CD4-positive, alpha-beta memory T cell (primary cell): ENCODE results near the gene SUN5. TPM values are rescaled to one million over a fixed set of nuclear protein-coding genes. Genes with fewer than 3 reads are reported as not detected.

ENCODE experiments used
- CTCF ChIA-PET: fragments of 350-600 bp; sonication (Branson Sonifier 250); formaldehyde crosslinking; loops from one replicate; lab custom pipeline; 2021; ENCODE audit warnings: inconsistent platforms; ENCODE audit not compliant: partially characterized antibody; lab: Charles Lee
- POLR2A ChIA-PET: fragments of 350-600 bp; sonication (Branson Sonifier 250); formaldehyde crosslinking; loops from one replicate; lab custom pipeline; 2021; ENCODE audit not compliant: partially characterized antibody; lab: Charles Lee
- DNase-seq, 5 donors: peaks; one replicate each; pipeline versions ENCODE4 v3.0.0 to v3.0.0-alpha.2; 2020 to 2022; ENCODE audit warnings: mixed read lengths in 1 of 5
- H3K27ac ChIP-seq: one replicate; pipeline ENCODE4 v1.7.0; 2013; ENCODE audit warnings: low read depth, low read length
- H3K27me3 ChIP-seq: 2 replicates; pipeline ENCODE4 v1.7.0; 2013; ENCODE audit warnings: mild to moderate bottlenecking, low read length, moderate library complexity; ENCODE audit not compliant: insufficient read depth
- H3K36me3 ChIP-seq: 2 replicates; pipeline ENCODE4 v1.7.0; 2013; ENCODE audit warnings: mild to moderate bottlenecking, low read length, moderate library complexity; ENCODE audit not compliant: insufficient read depth
- H3K4me1 ChIP-seq: 2 replicates; pipeline ENCODE4 v1.7.0; 2013; ENCODE audit warnings: mild to moderate bottlenecking, low read length, moderate library complexity; ENCODE audit not compliant: insufficient read depth
- H3K4me3 ChIP-seq, 2 donors: one replicate each; pipeline ENCODE4 v1.7.0; 2013; ENCODE audit warnings: low read length in 2 of 2, mild to moderate bottlenecking in 1 of 2
- H3K9me3 ChIP-seq, 2 donors: one replicate each; pipeline ENCODE4 v1.7.0; 2013; ENCODE audit warnings: low read length in 2 of 2, control low read depth in 1 of 2; ENCODE audit not compliant: control insufficient read depth in 1 of 2
- H3K27ac Mint-ChIP-seq, 7 donors: one replicate each; pipeline ENCODE4 v1.8.0; 2020 to 2021; ENCODE audit warnings: mixed read lengths in 7 of 7, mild to moderate bottlenecking in 6 of 7, inconsistent platforms in 3 of 7, moderate library complexity in 3 of 7
- H3K27me3 Mint-ChIP-seq, 2 donors: one replicate each; pipeline ENCODE4 v1.8.0; 2020 to 2021; ENCODE audit warnings: mixed read lengths in 2 of 2
- H3K36me3 Mint-ChIP-seq, 2 donors: one replicate each; pipeline ENCODE4 v1.8.0; 2020 to 2021; ENCODE audit warnings: mixed read lengths in 2 of 2, inconsistent platforms in 1 of 2, mild to moderate bottlenecking in 1 of 2
- H3K4me1 Mint-ChIP-seq, 4 donors: one replicate each; pipeline ENCODE4 v1.8.0; 2020 to 2021; ENCODE audit warnings: mixed read lengths in 4 of 4, mild to moderate bottlenecking in 1 of 4
- H3K4me3 Mint-ChIP-seq, 8 donors: one replicate each; pipeline ENCODE4 v1.8.0; 2020 to 2021; ENCODE audit warnings: mixed read lengths in 8 of 8, mild to moderate bottlenecking in 7 of 8, moderate library complexity in 6 of 8, inconsistent platforms in 3 of 8
- H3K9me3 Mint-ChIP-seq, 8 donors: one replicate each; pipeline ENCODE4 v1.8.0; 2020 to 2021; ENCODE audit warnings: mixed read lengths in 8 of 8, mild to moderate bottlenecking in 5 of 8, inconsistent platforms in 3 of 8, moderate library complexity in 1 of 8
- intact Hi-C: fragments of 100-400 bp; cut with micrococcal nuclease; formaldehyde crosslinking; loops from one replicate; pipeline ENCODE4 v1.15.1; 2023
- polyA plus RNA-seq, 2 donors: library from polyadenylated mRNA; unstranded; fragments of 300-500 nt; fragmentation: Illumina TruSeq; gene quantifications; one replicate each; pipeline ENCODE4 v1.2.3, GENCODE V29; 2021
- total RNA-seq, 2 experiments: library from RNA; stranded (reverse); gene quantifications; one replicate each; pipeline ENCODE4 v1.2.3, GENCODE V29; 2021

The SUN5 gene
- total and polyA plus RNA-seq, 4 experiments from 2014 or later: not detected

DNA sequence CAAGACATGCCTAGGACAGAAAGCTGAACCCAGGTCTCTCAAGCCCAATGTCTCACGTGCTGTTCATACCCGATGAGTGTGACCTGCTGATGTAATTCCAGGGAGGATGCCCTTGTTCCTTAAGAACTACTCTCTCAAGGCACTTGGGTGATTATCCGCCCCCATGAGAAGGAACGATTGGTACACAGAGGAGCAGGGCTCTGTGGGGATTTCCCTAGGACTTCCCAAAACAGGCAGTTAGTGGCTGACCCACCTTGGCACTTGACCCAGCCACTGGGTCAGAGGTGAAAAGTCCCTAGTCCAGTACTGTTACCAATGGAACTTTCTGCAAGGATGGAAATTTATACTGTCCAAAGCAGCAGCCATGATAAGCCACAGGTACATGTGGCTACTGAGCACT is 18.1 kb upstream of the SUN5 start:
- no peak for DNase-seq
- POLR2A ChIA-PET: no interaction called here

DNA sequence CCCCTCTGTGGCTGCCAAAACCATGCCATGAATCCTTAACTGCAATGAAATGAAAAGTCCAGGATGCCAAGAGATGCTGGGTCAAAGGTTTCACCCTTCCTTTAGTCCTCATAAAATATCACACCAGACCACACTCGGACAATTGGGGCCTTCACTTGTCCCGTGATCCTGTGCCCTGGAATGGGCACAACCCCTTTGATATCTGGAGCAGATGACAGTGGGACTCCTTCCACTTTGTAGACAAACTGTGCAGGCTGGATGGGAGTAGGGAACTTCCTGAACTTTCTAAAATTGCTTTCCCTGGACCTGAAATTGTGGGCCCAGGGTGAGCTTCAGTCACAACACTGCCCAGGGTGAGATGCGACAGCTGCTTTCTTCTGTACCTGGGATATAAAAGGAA is 17.6 kb upstream of the SUN5 start:
- no peak overlapping the region for H3K4me3 ChIP-seq
- no peaks in the 10 kb centered on the region for H3K4me1 ChIP-seq
- no peaks in the 10 kb centered on the region for H3K9me3 ChIP-seq
- DNase-seq: no peak
- H3K4me3 Mint-ChIP-seq: no peak overlapping the region
- no peaks in the 10 kb centered on the region for H3K27me3 Mint-ChIP-seq
- no peaks in the 10 kb centered on the region for H3K27me3 ChIP-seq
- ChIA-PET POLR2A (no interaction called here), CTCF (no interaction called here)
- intact Hi-C loops: no loop called here
- H3K4me1 Mint-ChIP-seq: peaks cover 0 to 12% (median 4%) of the 10 kb centered on the region in 4 donors
- H3K9me3 Mint-ChIP-seq: no peaks in the 10 kb centered on the region
- H3K36me3 ChIP-seq: no peaks in the 10 kb centered on the region
- H3K27ac Mint-ChIP-seq: peak overlapping the region in 4 of 7 donors; percentile 27 to 82 (median 36)
- no peaks in the 10 kb centered on the region for H3K36me3 Mint-ChIP-seq
- no peak overlapping the region for H3K27ac ChIP-seq

More for the DNA sequence above, 18.1 kb upstream of the SUN5 start:
- Histone ChIP-seq H3K9me3 (no peaks in the 10 kb centered on the region), H3K36me3 (no peaks in the 10 kb centered on the region), H3K27ac (no peak overlapping the region), H3K4me1 (no peaks in the 10 kb centered on the region), H3K27me3 (no peaks in the 10 kb centered on the region), H3K4me3 (no peak overlapping the region)
- CTCF ChIA-PET: no interaction called here
- no peaks in the 10 kb centered on the region for H3K36me3 Mint-ChIP-seq
- H3K9me3 Mint-ChIP-seq: no peaks in the 10 kb centered on the region
- peaks cover 0 to 12% (median 4%) of the 10 kb centered on the region in 4 donors for H3K4me1 Mint-ChIP-seq
- no peaks in the 10 kb centered on the region for H3K27me3 Mint-ChIP-seq
- H3K27ac Mint-ChIP-seq: peak overlapping the region in 2 of 7 donors; percentile 27 to 72
- intact Hi-C loops: no loop called here
- no peak overlapping the region for H3K4me3 Mint-ChIP-seq

DNA sequence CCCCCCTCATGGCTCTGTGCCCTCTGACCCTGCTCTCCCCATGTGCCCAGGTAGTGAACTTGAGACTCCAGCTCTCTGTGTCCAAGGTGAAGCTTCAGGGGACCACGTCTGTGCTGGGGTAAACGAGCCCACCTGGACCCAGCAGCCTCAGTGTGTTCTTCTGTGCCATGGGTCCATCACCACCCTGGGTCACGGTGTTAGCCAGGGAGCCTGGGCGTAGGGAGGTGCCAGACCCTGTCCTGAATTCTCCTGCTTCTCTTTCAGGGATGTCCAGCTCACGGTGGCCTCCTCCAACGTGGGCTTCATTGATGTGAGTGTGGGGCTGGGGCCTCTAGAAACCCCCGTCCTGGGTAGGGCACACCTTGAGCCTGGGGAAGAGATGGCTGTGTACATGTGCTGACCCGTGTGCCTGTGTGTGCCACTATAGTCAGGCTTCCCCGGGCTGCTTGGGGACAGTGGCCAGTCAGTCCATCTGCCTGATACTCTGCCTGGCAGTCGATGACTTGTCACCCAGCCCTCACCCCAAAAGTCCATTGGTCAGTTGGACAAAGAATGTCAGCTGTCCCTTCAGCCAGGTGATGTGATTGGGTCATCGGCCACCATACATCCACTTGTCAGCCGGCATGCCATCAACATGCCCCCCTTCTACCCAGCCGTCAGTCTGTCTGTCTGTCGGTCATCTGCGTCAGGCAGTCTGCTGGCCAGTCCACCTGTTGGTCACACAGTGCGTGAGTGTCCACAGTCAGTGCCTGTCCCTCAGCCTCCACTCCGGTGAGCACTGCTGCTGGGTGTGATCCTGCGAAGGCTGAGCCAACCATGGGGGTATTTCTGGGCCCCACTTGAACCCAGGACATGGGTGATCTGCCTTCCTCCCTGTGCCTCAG is 16.3 kb upstream of the SUN5 start:
- Histone ChIP-seq H3K4me3 (no peak overlapping the region), H3K4me1 (no peaks in the 10 kb centered on the region), H3K36me3 (no peaks in the 10 kb centered on the region), H3K27ac (no peak overlapping the region), H3K9me3 (no peaks in the 10 kb centered on the region), H3K27me3 (no peaks in the 10 kb centered on the region)
- intact Hi-C loops: no loop called here
- POLR2A ChIA-PET: no interaction called here
- DNase-seq: no peak
- H3K4me3 Mint-ChIP-seq: no peak overlapping the region
- no peak overlapping the region for H3K27ac Mint-ChIP-seq
- no peaks in the 10 kb centered on the region for H3K27me3 Mint-ChIP-seq
- H3K9me3 Mint-ChIP-seq: no peaks in the 10 kb centered on the region
- H3K36me3 Mint-ChIP-seq: no peaks in the 10 kb centered on the region
- CTCF ChIA-PET: no interaction called here
- H3K4me1 Mint-ChIP-seq: peaks cover 0 to 19% (median 11%) of the 10 kb centered on the region in 4 donors

GRCh38 chr20:33019465-33020277 is 15.4 kb upstream of the SUN5 start:
- H3K27me3 ChIP-seq: no peaks in the 10 kb centered on the region
- ChIA-PET CTCF (no interaction called here), POLR2A (no interaction called here)
- H3K4me1 ChIP-seq: no peaks in the 10 kb centered on the region
- H3K9me3 ChIP-seq: no peaks in the 10 kb centered on the region
- H3K27ac Mint-ChIP-seq: peak overlapping the region in 2 of 7 donors; percentile 7 to 77
- H3K4me3 Mint-ChIP-seq: no peak overlapping the region
- H3K27me3 Mint-ChIP-seq: no peaks in the 10 kb centered on the region
- no peaks in the 10 kb centered on the region for H3K36me3 ChIP-seq
- peaks cover 0 to 20% (median 11%) of the 10 kb centered on the region in 4 donors for H3K4me1 Mint-ChIP-seq
- no peaks in the 10 kb centered on the region for H3K36me3 Mint-ChIP-seq
- intact Hi-C loops: no loop called here
- no peak for DNase-seq
- no peak overlapping the region for H3K4me3 ChIP-seq
- no peak overlapping the region for H3K27ac ChIP-seq
- H3K9me3 Mint-ChIP-seq: no peaks in the 10 kb centered on the region

- Mint-ChIP-seq H3K4me3 (no peak overlapping the region), H3K36me3 (no peaks in the 10 kb centered on the region), H3K4me1 (peaks cover 0 to 22% (median 11%) of the 10 kb centered on the region in 4 donors), H3K27ac (peak overlapping the region in 1 of 7 donors; percentile 60), H3K9me3 (no peaks in the 10 kb centered on the region), H3K27me3 (no peaks in the 10 kb centered on the region)
- no peaks in the 10 kb centered on the region for H3K36me3 ChIP-seq
- intact Hi-C loops: no loop called here
- H3K27ac ChIP-seq: no peak overlapping the region
- DNase-seq: no peak
- H3K4me1 ChIP-seq: no peaks in the 10 kb centered on the region
- no peaks in the 10 kb centered on the region for H3K27me3 ChIP-seq
- H3K9me3 ChIP-seq: no peaks in the 10 kb centered on the region
- H3K4me3 ChIP-seq: no peak overlapping the region
- ChIA-PET POLR2A (no interaction called here), CTCF (no interaction called here)
These were observed 14.1 kb upstream of the SUN5 start for GRCh38 chr20:33018169-33018931.

DNA sequence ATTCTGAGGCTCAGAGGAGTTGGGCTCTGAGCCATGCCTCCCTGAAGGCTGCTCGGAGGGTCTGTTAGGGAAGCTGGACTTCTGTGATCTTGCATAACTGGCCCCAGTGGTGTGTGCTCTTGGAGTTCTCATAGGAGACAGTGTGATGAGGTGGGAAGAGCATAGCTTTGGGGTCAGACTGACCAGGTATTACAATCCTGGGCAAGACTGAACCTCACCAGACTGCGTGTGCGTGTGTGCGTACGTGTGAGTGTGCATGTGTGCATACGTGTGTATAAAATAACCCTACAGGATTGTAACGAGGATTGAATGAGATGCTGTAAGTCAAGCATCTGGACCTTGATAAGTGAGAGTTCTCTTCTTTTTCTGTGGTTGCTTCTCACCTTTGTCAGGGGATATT is 13.3 kb upstream of the SUN5 start:
- Histone ChIP-seq H3K27me3 (no peaks in the 10 kb centered on the region), H3K27ac (no peak overlapping the region), H3K4me1 (no peaks in the 10 kb centered on the region), H3K36me3 (no peaks in the 10 kb centered on the region), H3K9me3 (no peaks in the 10 kb centered on the region), H3K4me3 (no peak overlapping the region)
- Mint-ChIP-seq H3K4me3 (no peak overlapping the region), H3K4me1 (peaks cover 0 to 22% (median 11%) of the 10 kb centered on the region in 4 donors), H3K36me3 (no peaks in the 10 kb centered on the region), H3K27ac (peak overlapping the region in 1 of 7 donors; percentile 60), H3K27me3 (no peaks in the 10 kb centered on the region), H3K9me3 (no peaks in the 10 kb centered on the region)
- CTCF ChIA-PET: no interaction called here
- POLR2A ChIA-PET: no interaction called here
- no peak for DNase-seq
- intact Hi-C loops: no loop called here
